Cardiac muscle cell (in vitro differentiated cells and primary cell): ENCODE data around the gene SYCE1. TPM values are rescaled to one million over a fixed set of nuclear protein-coding genes. Genes with fewer than 3 reads are reported as not detected.
"Not testable (repeated sequence)": the region's sequence is repeated elsewhere in the genome, so short reads cannot be mapped to it uniquely, and the experiment has no call there.

Source experiments
- DNase-seq, 2 donors: peaks; one replicate each; pipeline versions ENCODE4 v3.0.0 to v3.0.0-alpha.2; 2010 to 2017; ENCODE audit warnings: low read depth in 1 of 2, low spot score in 1 of 2
- H3K27ac ChIP-seq: fragments of 200-600 bp; sonication (generic); 2 replicates; pipeline ENCODE4 v1.5.1; 2016
- H3K27me3 ChIP-seq: fragments of 200-600 bp; sonication (generic); 2 replicates; pipeline ENCODE4 v1.6.0; 2016; ENCODE audit warnings: control low read depth
- H3K36me3 ChIP-seq: fragments of 200-600 bp; sonication (generic); 2 replicates; pipeline ENCODE4 v1.5.1; 2016; ENCODE audit warnings: control low read depth
- H3K4me1 ChIP-seq: fragments of 200-600 bp; sonication (generic); 2 replicates; pipeline ENCODE4 v1.8.1; 2017; ENCODE audit warnings: low read depth, mild to moderate bottlenecking, mixed run types
- H3K4me3 ChIP-seq: fragments of 200-600 bp; sonication (generic); 2 replicates; pipeline ENCODE4 v1.5.1; 2016; ENCODE audit warnings: mild to moderate bottlenecking
- H3K9me3 ChIP-seq: fragments of 200-600 bp; sonication (generic); 2 replicates; pipeline ENCODE4 v1.5.1; 2017; ENCODE audit warnings: low read depth, mild to moderate bottlenecking, control low read depth
- polyA plus RNA-seq: library from polyadenylated mRNA; unstranded; fragments of >200 nt; fragmentation: Nextera tagmentation; extraction: Ambion mirVana; gene quantifications from 2 replicates; pipeline ENCODE4 v1.2.1, GENCODE V29; 2016
- total RNA-seq: library from RNA; depleted of rRNA; stranded (reverse); fragments of >200 nt; gene quantifications from 2 replicates; pipeline ENCODE4 v1.2.3, GENCODE V29; 2016
- TF ChIP-seq, protein P1 (sequence below): IDR thresholded peaks from 2 replicates; pipeline ENCODE4 v1.5.1; 2012; ENCODE audit warnings: low read depth, mild to moderate bottlenecking, low read length

The SYCE1 gene
- total and polyA plus RNA-seq, 2 experiments from 2014 or later, result 0.18 TPM; not detected in 1

DNA sequence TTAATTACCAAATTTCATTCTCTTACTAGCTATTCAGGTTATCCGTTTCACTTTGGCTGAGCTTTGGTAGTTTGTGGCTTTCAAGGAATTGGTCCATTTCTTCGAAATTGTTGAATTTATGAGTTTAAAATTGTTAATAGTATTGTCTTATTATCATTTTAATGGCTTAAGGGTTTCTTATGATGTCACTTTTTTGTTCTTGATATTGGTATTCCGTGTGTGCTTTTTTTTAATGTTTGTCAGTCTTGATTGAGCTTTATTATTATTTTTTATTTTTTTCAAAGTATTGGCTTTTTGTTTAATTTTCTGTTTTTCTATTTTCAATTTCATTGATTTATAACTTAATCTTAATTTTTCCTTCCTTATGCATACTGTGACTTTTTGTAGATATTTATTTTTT lies 35.3 kb upstream of the SYCE1 start:
- H3K27ac ChIP-seq, result no peak overlapping the region
- DNase-seq, result no peak
- no peaks in the 10 kb centered on the region for H3K4me1 ChIP-seq
- TF ChIP-seq, protein P1, sequence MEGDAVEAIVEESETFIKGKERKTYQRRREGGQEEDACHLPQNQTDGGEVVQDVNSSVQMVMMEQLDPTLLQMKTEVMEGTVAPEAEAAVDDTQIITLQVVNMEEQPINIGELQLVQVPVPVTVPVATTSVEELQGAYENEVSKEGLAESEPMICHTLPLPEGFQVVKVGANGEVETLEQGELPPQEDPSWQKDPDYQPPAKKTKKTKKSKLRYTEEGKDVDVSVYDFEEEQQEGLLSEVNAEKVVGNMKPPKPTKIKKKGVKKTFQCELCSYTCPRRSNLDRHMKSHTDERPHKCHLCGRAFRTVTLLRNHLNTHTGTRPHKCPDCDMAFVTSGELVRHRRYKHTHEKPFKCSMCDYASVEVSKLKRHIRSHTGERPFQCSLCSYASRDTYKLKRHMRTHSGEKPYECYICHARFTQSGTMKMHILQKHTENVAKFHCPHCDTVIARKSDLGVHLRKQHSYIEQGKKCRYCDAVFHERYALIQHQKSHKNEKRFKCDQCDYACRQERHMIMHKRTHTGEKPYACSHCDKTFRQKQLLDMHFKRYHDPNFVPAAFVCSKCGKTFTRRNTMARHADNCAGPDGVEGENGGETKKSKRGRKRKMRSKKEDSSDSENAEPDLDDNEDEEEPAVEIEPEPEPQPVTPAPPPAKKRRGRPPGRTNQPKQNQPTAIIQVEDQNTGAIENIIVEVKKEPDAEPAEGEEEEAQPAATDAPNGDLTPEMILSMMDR, result no peak
- H3K36me3 ChIP-seq, result no peaks in the 10 kb centered on the region
- no peaks in the 10 kb centered on the region for H3K27me3 ChIP-seq
- no peak overlapping the region for H3K4me3 ChIP-seq
- H3K9me3 ChIP-seq, result no peaks in the 10 kb centered on the region

- not testable (repeated sequence) for H3K9me3 ChIP-seq, H3K4me1 ChIP-seq, DNase-seq, H3K27ac ChIP-seq, H3K36me3 ChIP-seq, H3K27me3 ChIP-seq, H3K4me3 ChIP-seq
Observed at GRCh38 chr10:133599869-133600268, 34.5 kb upstream of the SYCE1 start.

DNA sequence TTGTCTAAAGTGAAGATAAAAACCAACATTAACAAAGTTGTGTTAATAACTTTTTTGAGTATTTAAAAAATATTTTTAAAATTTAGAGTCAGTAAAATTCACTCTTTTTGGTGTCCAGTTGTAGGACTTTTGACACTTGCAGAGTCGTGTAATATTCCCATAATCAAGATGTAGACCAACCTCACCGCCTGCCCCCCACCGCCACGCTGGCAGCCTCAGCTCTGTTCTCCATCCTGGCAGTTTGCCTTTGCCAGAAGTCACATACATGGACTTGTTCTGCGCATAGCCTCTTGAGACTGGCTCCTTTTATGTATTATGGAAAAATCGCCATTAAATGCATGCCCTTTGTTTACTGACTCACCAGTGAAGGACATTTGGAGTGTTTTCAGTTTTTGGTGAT lies 27.3 kb upstream of the SYCE1 start:
- no peaks in the 10 kb centered on the region for H3K36me3 ChIP-seq
- peaks cover 4% of the 10 kb centered on the region for H3K9me3 ChIP-seq
- H3K27me3 ChIP-seq, result no peaks in the 10 kb centered on the region
- H3K4me3 ChIP-seq, result no peak overlapping the region
- no peaks in the 10 kb centered on the region for H3K4me1 ChIP-seq
- no peak overlapping the region for H3K27ac ChIP-seq
- DNase-seq, result no peak
- TF ChIP-seq, protein P1, result no peak

DNA sequence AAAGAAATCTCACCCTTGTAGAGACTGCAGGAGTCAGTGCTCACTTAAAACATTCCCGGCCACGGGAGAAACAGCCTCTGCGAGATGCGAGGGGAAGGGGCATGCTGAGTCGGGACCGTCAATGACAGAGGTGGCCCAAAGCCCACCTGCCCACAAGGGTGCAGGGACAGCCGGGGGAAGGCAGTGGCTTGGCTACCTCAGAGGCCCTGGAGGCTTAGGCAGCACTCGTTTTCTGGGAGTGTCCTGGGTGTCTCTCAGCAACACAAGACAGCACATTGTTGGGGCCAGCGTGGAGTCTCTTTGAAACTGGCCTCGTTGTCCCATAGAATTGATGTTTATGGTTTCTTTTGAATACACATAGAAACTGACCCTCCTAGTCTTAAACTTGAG lies 25.6 kb upstream of the SYCE1 start:
- TF ChIP-seq, protein P1, result no peak
- H3K36me3 ChIP-seq, result no peaks in the 10 kb centered on the region
- H3K27me3 ChIP-seq, result no peaks in the 10 kb centered on the region
- no peaks in the 10 kb centered on the region for H3K4me1 ChIP-seq
- no peak overlapping the region for H3K27ac ChIP-seq
- H3K9me3 ChIP-seq, result peaks cover 4% of the 10 kb centered on the region
- no peak overlapping the region for H3K4me3 ChIP-seq
- DNase-seq, result no peak

- H3K9me3 ChIP-seq, result peaks cover 4% of the 10 kb centered on the region
Observed at GRCh38 chr10:133590226-133590969, 25.0 kb upstream of the SYCE1 start.

GRCh38 chr10:133577037-133577436 lies 11.7 kb upstream of the SYCE1 start:
- H3K27me3 ChIP-seq, DNase-seq, H3K36me3 ChIP-seq, H3K9me3 ChIP-seq, H3K4me1 ChIP-seq, H3K27ac ChIP-seq, H3K4me3 ChIP-seq: not testable (repeated sequence)

More at GRCh38 chr10:133590226-133590969, 25.0 kb upstream of the SYCE1 start:
- no peaks in the 10 kb centered on the region for H3K36me3 ChIP-seq
- no peak overlapping the region for H3K4me3 ChIP-seq
- H3K27ac ChIP-seq, result no peak overlapping the region
- no peak for DNase-seq
- no peaks in the 10 kb centered on the region for H3K27me3 ChIP-seq
- H3K4me1 ChIP-seq, result no peaks in the 10 kb centered on the region
- TF ChIP-seq, protein P1, result no peak

- H3K27ac ChIP-seq, result not testable (repeated sequence)
Observed at GRCh38 chr10:133573460-133573859, 8.1 kb upstream of the SYCE1 start.

GRCh38 chr10:133572055-133572454 lies 6.7 kb upstream of the SYCE1 start:
- H3K36me3 ChIP-seq, H3K4me1 ChIP-seq, H3K9me3 ChIP-seq, H3K27ac ChIP-seq, H3K27me3 ChIP-seq, DNase-seq, H3K4me3 ChIP-seq: not testable (repeated sequence)

More at GRCh38 chr10:133573460-133573859, 8.1 kb upstream of the SYCE1 start:
- DNase-seq, H3K36me3 ChIP-seq, H3K4me1 ChIP-seq, H3K27me3 ChIP-seq, H3K9me3 ChIP-seq, H3K4me3 ChIP-seq: not testable (repeated sequence)

DNA sequence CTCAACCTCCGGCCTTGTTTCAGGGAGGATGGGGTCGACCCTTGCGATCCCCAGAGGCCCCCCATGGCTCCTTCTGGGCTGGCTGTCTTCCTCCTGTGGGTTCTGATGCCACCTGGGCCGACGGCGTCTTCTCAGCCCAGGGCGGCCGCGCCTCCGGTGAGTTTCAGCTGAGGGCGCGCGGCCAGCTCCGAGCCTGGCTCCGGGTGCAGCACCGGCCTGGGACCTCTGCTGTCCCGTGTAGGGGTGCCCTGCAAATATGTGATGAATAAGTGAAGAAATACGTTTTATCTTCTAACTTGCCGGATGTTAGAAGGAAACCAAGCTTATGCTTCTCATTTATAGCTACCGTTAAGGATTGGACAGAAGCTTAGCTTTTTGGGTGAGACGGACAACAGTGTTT lies 4.4 kb upstream of the SYCE1 start:
- not testable (repeated sequence) for H3K4me3 ChIP-seq, H3K4me1 ChIP-seq, DNase-seq, H3K36me3 ChIP-seq, H3K27ac ChIP-seq, H3K9me3 ChIP-seq, H3K27me3 ChIP-seq

GRCh38 chr10:133568831-133569527 lies 3.6 kb upstream of the SYCE1 start:
- not testable (repeated sequence) for H3K4me3 ChIP-seq, H3K36me3 ChIP-seq

More at GRCh38 chr10:133568831-133569527, 3.6 kb upstream of the SYCE1 start:
- H3K9me3 ChIP-seq, DNase-seq, H3K27ac ChIP-seq, H3K4me1 ChIP-seq, H3K27me3 ChIP-seq: not testable (repeated sequence)
